HUES48 (cell line): ENCODE measurements around the gene GNA12.

Source experiments
- H3K27ac ChIP-seq: one replicate; pipeline ENCODE4 v1.7.0; 2013; ENCODE audit warnings: low read depth, low read length, inconsistent platforms
- H3K27me3 ChIP-seq: 2 replicates; pipeline ENCODE4 v1.6.1; 2013; ENCODE audit warnings: mild to moderate bottlenecking, low read length; ENCODE audit not compliant: control insufficient read depth, insufficient read depth
- H3K36me3 ChIP-seq: 2 replicates; pipeline ENCODE4 v1.6.1; 2013; ENCODE audit warnings: low read length; ENCODE audit not compliant: control insufficient read depth, insufficient read depth
- H3K4me1 ChIP-seq: 2 replicates; pipeline ENCODE4 v1.6.1; 2013; ENCODE audit warnings: mild to moderate bottlenecking, low read length; ENCODE audit not compliant: control insufficient read depth, insufficient read depth
- H3K4me3 ChIP-seq: 2 replicates; pipeline ENCODE4 v1.5.1; 2013; ENCODE audit warnings: mild to moderate bottlenecking, low read depth, low read length
- H3K9ac ChIP-seq: 2 replicates; pipeline ENCODE4 v1.6.1; 2013; ENCODE audit warnings: mild to moderate bottlenecking, low read depth, low read length, moderate library complexity
- H3K9me3 ChIP-seq: 2 replicates; pipeline ENCODE4 v1.6.1; 2013; ENCODE audit warnings: low read length; ENCODE audit not compliant: control insufficient read depth, insufficient read depth

The GNA12 gene

GRCh38 chr7:2879354-2879753, 35.2 kb upstream of the GNA12 start:
- H3K9me3 ChIP-seq = no peaks in the 10 kb centered on the region
- no peaks in the 10 kb centered on the region for H3K36me3 ChIP-seq
- H3K27me3 ChIP-seq = no peaks in the 10 kb centered on the region
- no peak overlapping the region for H3K9ac ChIP-seq
- H3K27ac ChIP-seq = no peak overlapping the region
- no peak overlapping the region for H3K4me3 ChIP-seq
- peaks cover 17% of the 10 kb centered on the region; the same call in 1 of the 2 replicates for H3K4me1 ChIP-seq

GRCh38 chr7:2878306-2878705, 34.2 kb upstream of the GNA12 start:
- no peak overlapping the region for H3K4me3 ChIP-seq
- peaks cover 17% of the 10 kb centered on the region; the same call in 1 of the 2 replicates for H3K4me1 ChIP-seq
- H3K36me3 ChIP-seq = no peaks in the 10 kb centered on the region
- H3K9ac ChIP-seq = no peak overlapping the region
- no peaks in the 10 kb centered on the region for H3K27me3 ChIP-seq
- no peak overlapping the region for H3K27ac ChIP-seq
- H3K9me3 ChIP-seq = no peaks in the 10 kb centered on the region

GRCh38 chr7:2876031-2876731, 32.1 kb upstream of the GNA12 start:
- no peak overlapping the region for H3K9ac ChIP-seq
- no peaks in the 10 kb centered on the region for H3K27me3 ChIP-seq
- no peaks in the 10 kb centered on the region for H3K9me3 ChIP-seq
- H3K4me3 ChIP-seq = no peak overlapping the region
- no peaks in the 10 kb centered on the region for H3K36me3 ChIP-seq
- H3K27ac ChIP-seq = no peak overlapping the region
- H3K4me1 ChIP-seq = peaks cover 6% of the 10 kb centered on the region; the same call in 1 of the 2 replicates

GRCh38 chr7:2873686-2874551, 29.8 kb upstream of the GNA12 start:
- Histone ChIP-seq H3K27ac (peak overlapping the region; percentile 84), H3K27me3 (no peaks in the 10 kb centered on the region), H3K9me3 (no peaks in the 10 kb centered on the region), H3K36me3 (no peaks in the 10 kb centered on the region), H3K4me3 (no peak overlapping the region), H3K4me1 (peaks cover 5% of the 10 kb centered on the region; the same call in 1 of the 2 replicates), H3K9ac (peak overlapping the region; percentile 91)

- Histone ChIP-seq H3K27ac (peak overlapping the region; percentile 84), H3K9me3 (no peaks in the 10 kb centered on the region), H3K36me3 (no peaks in the 10 kb centered on the region), H3K4me3 (no peak overlapping the region), H3K27me3 (no peaks in the 10 kb centered on the region), H3K9ac (no peak overlapping the region), H3K4me1 (peaks cover 5% of the 10 kb centered on the region; the same call in 1 of the 2 replicates)
These were observed 29.0 kb upstream of the GNA12 start for GRCh38 chr7:2873146-2873545.

- Histone ChIP-seq H3K27ac (no peak overlapping the region), H3K27me3 (no peaks in the 10 kb centered on the region)
These were observed 28.3 kb upstream of the GNA12 start for GRCh38 chr7:2872296-2872874.

GRCh38 chr7:2870471-2870931, 26.4 kb upstream of the GNA12 start:
- Histone ChIP-seq H3K4me3 (no peak overlapping the region), H3K27me3 (no peaks in the 10 kb centered on the region), H3K9me3 (no peaks in the 10 kb centered on the region), H3K27ac (no peak overlapping the region), H3K36me3 (no peaks in the 10 kb centered on the region), H3K4me1 (peaks cover 5% of the 10 kb centered on the region; the same call in 1 of the 2 replicates), H3K9ac (no peak overlapping the region)

More at GRCh38 chr7:2872296-2872874, 28.3 kb upstream of the GNA12 start:
- H3K4me1 ChIP-seq = peaks cover 5% of the 10 kb centered on the region; the same call in 1 of the 2 replicates
- H3K9ac ChIP-seq = no peak overlapping the region
- no peak overlapping the region for H3K4me3 ChIP-seq
- H3K9me3 ChIP-seq = no peaks in the 10 kb centered on the region
- no peaks in the 10 kb centered on the region for H3K36me3 ChIP-seq

GRCh38 chr7:2869981-2870380, 25.9 kb upstream of the GNA12 start:
- H3K36me3 ChIP-seq = no peaks in the 10 kb centered on the region
- H3K27me3 ChIP-seq = no peaks in the 10 kb centered on the region
- H3K4me1 ChIP-seq = peaks cover 5% of the 10 kb centered on the region; the same call in 1 of the 2 replicates
- H3K9me3 ChIP-seq = no peaks in the 10 kb centered on the region
- no peak overlapping the region for H3K4me3 ChIP-seq
- H3K27ac ChIP-seq = no peak overlapping the region
- no peak overlapping the region for H3K9ac ChIP-seq

- no peak overlapping the region for H3K27ac ChIP-seq
- H3K4me1 ChIP-seq = peaks cover 16% of the 10 kb centered on the region
These were observed 22.5 kb upstream of the GNA12 start for GRCh38 chr7:2866601-2867000.

GRCh38 chr7:2864999-2865670, 21.0 kb upstream of the GNA12 start:
- H3K9ac ChIP-seq = no peak overlapping the region
- H3K9me3 ChIP-seq = no peaks in the 10 kb centered on the region
- peaks cover 11% of the 10 kb centered on the region for H3K4me1 ChIP-seq
- H3K4me3 ChIP-seq = no peak overlapping the region
- no peak overlapping the region for H3K27ac ChIP-seq
- H3K36me3 ChIP-seq = no peaks in the 10 kb centered on the region
- H3K27me3 ChIP-seq = no peaks in the 10 kb centered on the region

More at GRCh38 chr7:2866601-2867000, 22.5 kb upstream of the GNA12 start:
- Histone ChIP-seq H3K36me3 (no peaks in the 10 kb centered on the region), H3K9me3 (no peaks in the 10 kb centered on the region), H3K4me3 (no peak overlapping the region), H3K27me3 (no peaks in the 10 kb centered on the region), H3K9ac (no peak overlapping the region)
